HG03039 (cell line): ENCODE results near the gene PTPA.
"Not testable (repeated sequence)": the region's sequence is repeated elsewhere in the genome, so short reads cannot be mapped to it uniquely, and the experiment has no call there.

Source experiments
- ATAC-seq: cut with Tn5 transposase; IDR thresholded peaks from one replicate; pipeline ENCODE4 v1.9.1; 2021; ENCODE audit warnings: mild to moderate bottlenecking, moderate library complexity; ENCODE audit not compliant: unreplicated experiment

PTPA gene

DNA sequence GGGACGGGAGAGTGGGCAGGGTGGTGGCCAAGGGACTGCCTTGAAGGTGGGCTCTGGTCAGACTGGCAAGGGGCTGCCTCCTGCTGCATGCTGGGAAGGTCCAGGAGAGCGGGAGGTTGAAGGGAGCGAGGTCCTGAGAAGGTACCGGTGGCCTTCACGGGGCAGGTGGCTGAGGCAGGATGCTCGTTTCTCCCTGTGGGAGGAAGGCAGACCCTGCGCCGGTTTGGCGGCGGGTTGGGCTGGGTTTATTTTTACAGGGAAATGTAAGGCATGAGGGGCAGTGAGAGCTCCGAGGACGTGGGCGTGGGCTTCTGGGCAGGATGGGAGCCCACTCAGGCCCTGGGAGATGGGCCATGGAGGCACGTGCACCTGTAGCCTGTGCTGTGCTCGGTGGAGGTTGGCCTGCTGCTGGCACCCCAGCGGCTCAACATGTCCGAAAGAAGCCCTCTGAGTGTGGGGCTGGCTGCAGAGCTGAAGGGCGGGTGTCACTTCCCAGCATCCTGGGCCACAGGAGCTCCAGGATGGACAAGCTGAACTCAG is 39.5 kb downstream of the PTPA start:
- ATAC-seq, result no peak

DNA sequence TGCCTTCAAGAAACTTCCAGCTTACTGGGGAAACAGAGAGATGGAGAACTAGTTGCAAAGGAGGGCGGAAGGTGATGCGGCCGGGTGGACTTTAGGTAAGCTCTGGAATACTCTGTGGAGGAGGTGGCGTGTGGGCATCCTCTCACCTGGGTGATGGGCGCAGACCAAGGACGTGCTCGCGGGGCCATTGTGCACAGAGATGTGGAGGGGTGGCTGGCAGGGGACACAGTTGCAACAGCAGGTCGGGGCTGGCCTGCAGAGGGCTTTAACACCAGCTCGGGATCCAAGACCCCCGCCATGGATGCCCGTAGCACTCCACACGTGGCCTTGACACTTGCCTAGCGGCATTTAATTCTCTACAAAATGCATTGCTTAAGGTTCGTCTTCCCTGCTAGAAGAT is 40.3 kb downstream of the PTPA start:
- ATAC-seq, result no peak

DNA sequence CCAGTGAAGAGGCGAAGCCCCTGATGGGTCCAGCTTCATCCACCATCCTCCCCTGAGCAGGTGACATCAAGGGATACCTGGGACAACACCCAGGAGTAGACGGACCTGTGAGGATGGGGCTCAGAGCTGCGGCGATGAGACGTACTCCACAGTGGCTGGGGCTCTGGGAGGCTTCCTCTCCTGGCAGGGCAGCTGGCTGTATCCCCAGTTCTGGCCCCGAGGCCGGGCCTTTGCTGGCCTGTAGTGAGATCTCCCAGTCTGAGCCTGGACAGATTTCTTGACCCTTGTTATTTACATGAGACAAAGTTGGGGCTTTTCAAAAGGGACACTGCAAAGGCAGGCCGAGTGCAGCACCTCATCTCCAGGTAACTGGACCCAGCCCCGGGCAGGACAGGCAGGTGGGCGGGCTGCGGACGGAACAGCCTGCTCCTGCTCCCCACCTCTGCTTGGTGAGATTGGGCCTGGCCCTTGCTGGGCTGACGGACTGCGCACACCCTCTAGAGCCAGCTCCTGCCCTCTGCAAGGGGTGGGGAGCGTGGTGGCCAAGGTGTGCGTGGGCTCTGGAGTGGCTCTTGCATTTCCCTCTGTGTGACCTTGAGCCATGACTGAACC is 43.8 kb downstream of the PTPA start:
- ATAC-seq, result no peak

DNA sequence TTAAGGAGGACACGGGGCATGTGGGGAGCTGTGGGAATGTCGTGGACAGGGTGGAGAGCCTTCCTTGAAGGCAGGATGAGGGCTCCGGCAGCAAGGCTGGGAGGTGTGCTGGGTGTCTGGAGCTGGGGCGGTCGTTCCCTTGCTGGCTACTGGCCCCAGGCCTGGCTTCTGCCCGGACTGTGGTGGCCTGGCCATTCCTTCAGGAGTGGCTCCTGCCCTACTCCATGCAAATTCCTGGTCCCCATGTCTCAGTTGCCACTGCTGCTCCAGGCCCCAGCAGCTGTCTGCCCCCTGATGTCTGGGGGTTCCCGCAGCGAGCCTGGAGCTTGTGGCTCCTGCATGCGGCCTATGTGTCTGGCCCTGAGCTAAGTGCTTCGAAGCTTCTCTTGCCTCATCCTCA is 44.9 kb downstream of the PTPA start:
- ATAC-seq, result no peak

DNA sequence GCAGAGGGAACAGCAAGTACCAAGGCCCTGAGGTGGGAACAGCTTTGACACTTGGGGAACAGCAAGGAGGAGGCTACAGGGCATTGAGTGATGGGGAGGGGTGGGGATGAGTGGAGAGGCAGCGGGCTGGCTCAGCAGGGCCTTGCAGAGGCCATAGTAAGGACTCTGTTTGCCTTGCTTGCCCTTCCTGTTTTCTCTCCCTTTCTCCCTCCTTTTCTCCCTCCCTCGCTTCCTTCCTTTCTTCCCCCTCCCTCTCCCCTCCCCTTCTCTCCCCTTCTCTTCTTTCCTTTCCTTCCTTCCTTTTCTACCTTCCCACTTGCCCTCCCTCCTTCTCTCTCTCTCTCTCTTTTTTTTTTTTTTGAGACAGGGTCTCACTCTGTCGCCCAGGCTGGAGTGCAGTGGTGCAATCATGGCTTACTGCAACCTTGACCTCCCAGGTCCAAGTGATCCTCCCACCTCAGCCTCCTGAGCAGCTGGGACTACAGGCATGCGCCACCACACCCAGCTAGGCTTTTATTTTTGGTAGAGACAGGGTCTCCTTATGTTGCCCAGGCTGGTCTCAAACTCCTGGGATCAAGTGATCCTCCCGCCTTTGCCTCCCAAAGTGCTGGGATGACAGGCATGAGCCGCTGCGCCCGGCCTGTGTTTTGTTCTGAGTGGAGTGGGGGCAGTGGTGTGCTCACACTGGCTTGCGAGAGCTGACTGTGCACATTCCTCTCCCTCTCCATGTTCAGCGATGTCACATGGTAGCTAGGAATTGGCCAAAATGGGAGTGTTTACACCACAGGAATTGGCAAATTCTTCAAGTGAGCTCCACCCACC is 49.7 kb downstream of the PTPA start:
- ATAC-seq, result no peak

DNA sequence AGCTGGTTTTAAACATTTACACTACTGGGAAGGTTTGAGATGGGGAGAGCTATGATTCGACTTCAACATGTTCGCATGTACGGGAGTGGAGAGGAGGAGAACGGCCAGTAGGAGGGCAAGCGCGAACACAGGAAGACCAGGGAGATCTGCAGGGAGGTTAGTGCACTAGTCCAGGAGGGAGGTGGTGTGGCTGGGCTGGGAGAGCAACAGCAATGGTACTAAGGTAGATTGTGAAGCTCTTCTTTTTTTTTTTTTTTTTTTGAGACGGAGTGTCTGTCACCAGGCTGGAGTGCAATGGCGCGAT is 50.3 kb downstream of the PTPA start:
- no peak for ATAC-seq

DNA sequence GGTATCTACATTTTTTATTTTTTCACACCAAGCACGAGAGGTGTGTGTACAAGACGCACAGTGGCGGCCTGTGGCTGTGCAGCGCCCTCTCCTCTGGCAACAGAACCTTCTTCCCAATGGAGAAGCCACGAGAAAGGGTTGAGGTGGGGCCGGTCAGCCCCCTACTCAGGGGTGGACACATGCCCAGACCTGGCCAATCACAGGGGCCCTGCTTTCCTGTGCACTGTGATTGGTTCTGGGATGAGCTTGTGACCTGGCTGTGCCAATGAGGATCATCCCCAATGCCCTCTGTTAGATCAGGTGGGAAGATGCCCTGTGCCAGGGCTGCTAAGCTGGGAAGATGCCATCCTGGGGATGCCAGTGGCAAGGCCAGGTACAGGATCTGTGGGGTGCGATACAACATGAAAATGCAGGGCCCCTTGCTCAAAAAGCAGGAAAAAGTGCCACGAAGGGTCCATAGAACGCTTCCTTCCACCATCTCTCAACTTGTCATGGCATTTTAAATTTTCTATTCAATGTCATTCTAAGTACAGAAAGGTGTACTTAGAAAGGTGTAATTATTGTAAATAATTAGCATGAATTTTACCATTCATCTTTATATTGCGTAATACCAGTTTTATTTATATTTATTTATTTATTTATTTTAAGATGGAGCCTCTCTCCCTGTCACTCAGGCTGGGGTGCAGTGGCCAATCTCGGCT is 51.4 kb downstream of the PTPA start:
- no peak for ATAC-seq

DNA sequence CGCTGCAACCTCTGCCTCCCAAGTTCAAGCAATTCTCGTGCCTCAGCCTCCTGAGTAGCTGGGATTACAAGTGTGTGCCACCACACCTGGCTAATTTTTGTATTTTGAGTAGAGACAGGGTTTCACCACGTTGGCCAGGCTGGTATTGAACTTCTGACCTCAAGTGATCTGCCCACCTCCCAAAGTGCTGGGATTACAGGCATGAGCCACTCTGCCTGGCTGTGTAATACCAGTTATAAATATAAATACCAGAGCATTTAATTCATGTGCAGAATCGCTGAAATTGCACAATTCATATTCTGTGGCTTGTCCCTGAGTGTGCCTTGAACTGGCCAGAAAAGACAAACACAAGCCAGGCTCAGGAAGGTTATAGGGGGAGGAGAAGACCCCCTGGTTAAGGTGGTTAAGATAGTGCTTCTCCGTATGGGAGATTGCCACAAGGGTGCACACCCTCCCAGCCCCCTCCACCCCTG is 52.0 kb downstream of the PTPA start:
- not testable (repeated sequence) for ATAC-seq

DNA sequence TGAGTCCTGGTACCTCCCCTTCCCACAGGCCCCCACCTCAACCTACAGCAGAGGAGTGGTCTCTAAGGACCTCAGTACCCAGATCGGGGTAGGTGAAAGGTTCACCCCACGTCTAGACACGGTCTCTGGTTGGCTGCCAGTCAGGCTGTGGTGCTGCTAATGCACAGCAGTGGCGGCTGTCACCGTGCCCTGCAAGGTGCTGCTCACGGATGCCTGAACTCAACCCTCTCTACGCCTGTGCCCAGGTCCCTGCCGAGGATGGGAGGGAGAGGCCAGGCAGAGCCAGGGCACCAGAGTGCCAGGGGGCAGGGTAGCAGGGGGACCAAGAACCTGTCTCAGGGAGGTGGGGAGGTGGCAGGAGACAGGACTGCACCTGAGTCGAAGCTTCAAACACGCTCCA is 52.5 kb downstream of the PTPA start:
- ATAC-seq, result no peak

DNA sequence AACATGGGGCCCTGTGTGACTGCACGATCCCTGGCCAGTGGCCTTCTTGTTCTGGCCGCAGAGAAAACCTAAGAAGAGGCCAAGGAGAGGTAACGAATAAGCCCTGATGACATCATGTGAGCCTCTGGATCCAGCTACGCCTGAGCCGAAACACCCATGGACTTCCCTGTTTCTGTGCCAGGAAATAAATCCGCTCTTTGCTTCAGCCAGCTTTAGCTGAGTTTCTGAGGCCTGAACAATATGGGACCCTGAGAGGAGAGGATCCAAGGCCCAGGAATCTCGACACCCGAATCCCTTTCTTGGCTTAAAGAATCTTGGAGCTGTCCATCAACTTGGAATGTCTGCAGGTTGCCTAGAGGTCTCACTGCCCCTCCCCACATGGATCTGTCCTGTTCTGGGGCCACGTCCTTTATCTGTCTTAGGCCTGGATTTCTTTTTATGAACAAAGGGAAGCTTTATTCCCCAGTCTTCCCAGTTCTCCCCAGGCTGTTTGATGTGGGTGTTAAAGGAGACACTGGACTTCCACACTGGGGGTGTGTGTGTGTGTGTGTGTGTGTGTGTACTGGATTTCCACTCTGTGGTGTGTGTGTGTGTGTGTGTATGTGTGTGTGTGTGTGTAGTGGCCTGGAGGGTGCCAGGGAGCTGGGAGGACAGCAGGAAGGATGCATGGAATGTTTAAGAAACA is 53.2 kb downstream of the PTPA start:
- ATAC-seq, result no peak

DNA sequence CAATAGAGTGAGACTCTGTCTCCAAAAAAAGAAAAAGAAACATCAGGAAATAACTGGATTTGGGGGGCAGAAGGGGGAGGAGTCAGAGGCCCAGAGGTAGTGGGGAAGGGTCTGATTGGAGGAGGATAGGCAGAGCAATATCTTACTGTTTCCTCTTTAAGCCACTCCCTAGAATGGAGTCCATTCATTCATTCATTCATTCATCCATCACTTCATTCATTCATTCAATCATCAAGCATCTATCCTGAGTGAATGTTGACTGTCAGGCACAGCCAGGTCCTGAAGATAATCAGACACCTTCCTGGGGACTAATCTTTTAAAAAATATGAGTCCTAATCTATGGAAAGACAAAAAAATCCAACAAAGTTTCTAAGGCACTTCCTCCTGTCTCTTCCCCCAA is 54.0 kb downstream of the PTPA start:
- no peak for ATAC-seq

DNA sequence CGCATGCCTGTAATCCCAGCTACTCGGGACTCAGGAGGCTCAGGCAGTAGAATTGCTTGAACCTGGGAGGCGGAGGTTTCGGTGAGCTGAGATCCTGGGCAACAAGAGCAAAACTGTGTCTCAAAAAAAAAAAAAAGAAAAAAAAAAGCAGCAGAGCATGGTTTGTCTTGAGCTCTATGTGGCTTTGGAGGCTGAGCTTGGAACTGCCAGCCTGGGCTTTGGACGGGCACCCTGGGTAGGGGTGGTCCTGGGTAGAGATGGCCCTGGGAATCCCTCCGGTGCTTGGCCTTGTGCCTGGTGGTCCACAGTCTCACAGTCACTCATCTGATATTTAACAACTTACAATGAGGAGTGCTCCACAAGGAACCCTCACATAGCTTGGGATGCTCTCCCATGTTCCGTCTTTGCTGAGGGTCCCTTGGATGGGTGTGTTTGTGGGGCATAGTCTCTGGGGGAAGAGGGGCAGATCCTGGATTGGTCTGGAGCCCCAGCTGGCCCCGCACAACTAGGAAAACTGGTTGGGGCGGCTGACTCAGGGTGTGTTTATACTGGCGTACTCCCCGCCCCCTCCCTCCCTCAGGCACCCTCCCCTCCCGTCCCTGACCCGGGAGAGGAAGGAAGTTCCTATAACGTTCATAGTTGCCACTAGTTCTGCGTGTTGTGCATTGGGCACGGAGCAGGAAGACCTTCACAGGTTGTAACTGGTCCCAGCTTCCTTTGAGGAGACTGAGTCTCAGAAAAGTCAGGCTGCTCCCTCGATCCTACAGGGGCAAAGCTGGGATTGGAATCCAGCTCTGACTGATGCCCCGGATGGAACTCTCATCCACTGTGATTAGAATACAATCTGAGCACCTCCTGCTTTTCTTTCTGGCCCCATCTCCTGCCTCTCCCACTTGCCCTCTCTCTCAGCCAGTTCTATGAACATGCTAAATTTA is 55.7 kb downstream of the PTPA start:
- no peak for ATAC-seq

DNA sequence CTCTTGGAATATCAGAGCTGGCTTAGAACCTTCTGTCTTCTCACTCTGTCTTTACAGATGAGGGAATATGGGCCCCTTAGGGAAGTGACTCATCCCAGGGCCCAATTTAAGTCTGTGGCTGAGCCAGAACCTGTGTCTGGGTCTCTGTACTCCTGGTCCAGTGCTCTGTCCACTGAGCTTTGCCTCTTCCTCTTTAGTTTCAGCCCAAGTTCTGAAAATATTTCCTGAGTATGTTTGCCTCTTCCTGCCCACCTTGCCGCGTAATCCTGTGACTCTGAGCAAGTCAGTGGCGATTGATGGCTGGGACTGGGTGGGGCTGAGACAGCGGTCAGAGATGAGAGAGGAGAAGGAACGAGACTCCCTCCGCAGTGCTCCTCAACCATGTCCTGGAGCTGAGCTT is 59.0 kb downstream of the PTPA start:
- no peak for ATAC-seq

DNA sequence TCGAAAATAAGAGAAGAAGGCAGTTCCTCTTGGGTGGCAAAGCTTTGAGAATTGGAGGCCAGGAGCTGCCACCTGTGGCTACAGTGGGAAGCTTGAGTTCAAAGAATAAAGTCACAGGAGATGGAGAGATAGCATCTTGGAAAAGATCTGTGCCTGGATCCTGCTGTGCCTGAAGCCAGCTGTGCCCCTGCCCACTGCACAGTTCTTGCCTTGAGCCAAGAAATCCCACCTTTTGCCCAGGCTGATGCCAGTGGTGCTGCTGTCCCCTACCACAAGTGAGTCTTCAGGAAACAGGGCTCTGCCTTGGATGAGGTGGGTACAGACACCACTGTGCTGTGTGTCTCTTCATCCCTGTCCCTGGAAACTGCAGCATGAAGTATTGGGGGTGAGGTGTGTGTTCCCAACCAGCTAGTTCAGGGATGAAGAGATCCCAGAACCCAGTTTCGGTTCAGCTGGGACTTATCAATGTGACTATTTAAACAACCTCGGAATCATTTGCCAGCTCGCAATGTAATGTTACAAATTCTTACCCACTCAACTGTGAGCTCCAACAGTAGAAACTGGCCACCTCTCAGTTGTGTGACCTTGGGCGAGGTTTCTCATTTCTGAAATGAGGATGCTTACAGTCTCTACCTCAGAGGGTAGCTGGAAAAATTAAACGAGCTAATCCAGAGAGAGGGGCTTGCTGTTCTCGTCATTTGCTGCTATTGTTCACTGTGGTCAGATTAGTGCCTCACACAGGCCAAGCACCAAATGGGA is 61.0 kb downstream of the PTPA start:
- ATAC-seq, result no peak

DNA sequence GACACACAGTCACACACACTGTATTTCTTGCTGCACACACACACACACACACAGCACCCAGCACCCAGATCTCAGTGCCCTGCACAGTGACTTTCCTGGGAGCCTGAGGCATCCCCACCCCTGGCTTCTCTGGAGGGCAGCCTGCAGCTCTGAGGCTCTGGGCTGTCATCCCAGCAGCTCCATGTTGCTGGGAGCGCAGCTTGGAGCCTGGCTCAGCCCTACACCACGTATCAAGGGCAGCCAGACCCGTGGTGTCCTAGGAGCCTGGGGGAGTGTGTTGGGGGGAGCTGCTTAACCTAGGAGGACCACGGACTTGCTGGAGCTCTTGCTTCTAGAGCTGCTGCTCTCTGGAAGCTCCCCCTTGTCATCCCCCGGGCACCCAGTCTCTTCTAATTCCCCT is 61.6 kb downstream of the PTPA start:
- no peak for ATAC-seq

DNA sequence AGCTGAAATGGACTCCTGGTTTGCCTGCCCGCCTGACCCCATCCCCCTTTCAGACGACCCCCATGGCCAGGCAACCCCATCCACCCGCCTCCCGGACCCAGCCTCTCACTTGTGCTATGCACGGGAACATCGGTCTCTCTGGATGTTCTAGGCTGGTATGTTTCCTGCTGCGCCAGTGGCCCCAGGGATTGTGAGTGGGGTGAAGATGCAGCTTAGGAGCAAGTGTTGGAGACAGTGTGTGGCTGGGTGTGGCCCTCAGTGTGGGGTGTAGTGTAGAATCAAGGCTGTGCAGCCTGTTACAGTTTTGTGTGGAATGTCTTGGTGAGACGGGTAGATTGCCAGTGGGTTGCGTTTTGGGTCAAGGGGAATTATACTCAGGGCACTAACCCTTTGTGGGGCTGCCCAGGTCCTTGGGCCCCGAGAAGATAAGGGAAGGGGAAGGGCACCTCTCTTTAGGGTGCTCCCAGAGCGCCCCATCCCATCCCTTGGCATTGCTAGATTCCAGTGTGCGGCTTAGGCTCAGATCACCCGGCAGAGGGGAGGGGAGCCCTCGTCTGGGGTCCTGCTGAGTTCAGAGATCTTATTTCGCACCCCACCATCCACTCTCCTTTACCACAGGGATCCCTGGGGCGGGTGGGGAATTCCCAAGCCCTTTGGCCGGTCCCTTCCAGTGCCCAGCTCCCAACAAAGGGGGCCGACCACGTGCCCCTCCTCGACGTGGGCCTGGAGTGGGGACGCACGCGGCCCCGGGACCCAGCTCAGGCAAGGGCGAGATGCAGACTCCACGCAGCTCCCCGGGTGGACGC is 62.3 kb downstream of the PTPA start:
- no peak for ATAC-seq

DNA sequence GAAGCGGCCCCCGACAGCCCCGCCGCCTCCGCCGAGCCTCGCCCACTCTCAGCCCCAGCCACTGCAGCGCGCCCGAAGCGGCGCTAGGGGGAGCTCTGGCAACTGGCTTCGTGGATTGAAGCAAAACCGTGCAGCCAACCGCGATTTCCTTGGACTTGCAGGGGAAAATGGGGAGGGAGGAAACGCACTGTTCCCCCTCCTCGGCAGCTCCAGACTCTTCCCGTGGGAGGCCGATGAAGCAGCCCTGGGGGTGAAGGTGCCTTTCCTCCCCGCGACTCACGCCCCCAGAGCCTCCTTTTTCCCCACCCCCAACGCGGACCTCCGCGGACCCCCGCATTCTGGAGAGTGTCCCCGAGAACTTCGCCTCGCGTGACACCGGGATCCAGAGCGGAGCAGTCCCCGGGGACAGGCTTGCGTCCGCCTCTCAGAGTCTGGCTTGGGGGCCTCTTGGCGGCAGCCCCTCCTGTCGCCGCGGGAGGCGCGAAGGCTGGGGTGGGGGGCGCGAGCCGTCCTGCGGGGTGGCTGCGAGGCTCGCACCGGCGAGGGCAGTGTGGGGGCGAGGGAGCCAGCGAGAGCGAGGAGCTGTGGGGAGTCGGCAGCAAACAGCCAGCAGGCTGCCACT is 63.0 kb downstream of the PTPA start:
- no peak for ATAC-seq
